HCT116 (cell line): ENCODE results near the gene RIPPLY2. TPM values are rescaled to one million over a fixed set of nuclear protein-coding genes. Genes with fewer than 3 reads are reported as not detected.

Source experiments
- ATAC-seq: fragments of 200-7000 bp; cut with Tn5 transposase; 2 replicates; pipeline ENCODE4 v1.9.1; 2020; ENCODE audit warnings: mild to moderate bottlenecking, moderate library complexity
- BruUV-seq: library from RNA; stranded (reverse); fragments of 400-500 nt; replicated peaks from 2 replicates; lab custom pipeline; 2021; lab: Mats Ljungman, UMichigan
- CTCF ChIA-PET: fragments of 300-600 bp; sonication (Branson Sonifier 250); formaldehyde crosslinking; loops from one replicate; lab custom pipeline; 2021; ENCODE audit warnings: antibody characterized with exemption; lab: Charles Lee
- POLR2A ChIA-PET: fragments of 300-600, 350-600 bp; sonication (Branson Sonifier 250); formaldehyde crosslinking; loops from one replicate; lab custom pipeline; 2021; ENCODE audit warnings: antibody characterized with exemption; lab: Charles Lee
- RAD21 ChIA-PET, 2 experiments: fragments of 300-600 bp; sonication (Branson Sonifier 250); formaldehyde crosslinking; loops; one replicate each; lab custom pipeline; 2023; ENCODE audit warnings: low total read pairs in 2 of 2; ENCODE audit not compliant: uncharacterized antibody in 2 of 2, unreplicated experiment in 2 of 2, low non-redundant PET in 1 of 2; lab: Charles Lee
- DNase-seq: peaks from one replicate; pipeline ENCODE4 v3.0.0-alpha.2; 2010; ENCODE audit warnings: low read depth, low spot score
- H2AFZ ChIP-seq: fragments of 200-600 bp; shearing (Covaris generic), sonication (generic); 2 replicates; pipeline ENCODE4 v1.6.1; 2017; ENCODE audit warnings: low read depth, mixed run types, mixed read lengths, antibody characterized with exemption, low read length; ENCODE audit not compliant: poor library complexity, severe bottlenecking
- H3K27ac ChIP-seq: 2 replicates; pipeline ENCODE4 v1.5.1; 2012; ENCODE audit warnings: low read depth, low read length
- H3K27me3 ChIP-seq: fragments of 200-600 bp; sonication (generic); 2 replicates; pipeline ENCODE4 v1.6.1; 2016; ENCODE audit warnings: mixed run types, low read length, mixed read lengths; ENCODE audit not compliant: insufficient read depth
- H3K36me3 ChIP-seq, 2 experiments: fragments of 200-500 bp in 1 of 2; fragments of 200-600 bp in 1 of 2; sonication (Bioruptor generic) in 1 of 2; sonication (generic) in 1 of 2; 2 replicates each; pipeline versions ENCODE4 v1.5.1 to v1.6.1; 2014 to 2016; ENCODE audit warnings: low read length in 2 of 2, inconsistent platforms in 1 of 2, mixed read lengths in 1 of 2, mixed run types in 1 of 2; ENCODE audit not compliant: insufficient read depth in 2 of 2, control insufficient read depth in 1 of 2
- H3K4me1 ChIP-seq, 2 experiments: fragments of 200-600 bp in 1 of 2; sonication (generic) in 1 of 2; 2 replicates each; pipeline versions ENCODE4 v1.5.1 to v1.6.1; 2012 to 2017; ENCODE audit warnings: low read length in 2 of 2, inconsistent platforms in 1 of 2, mild to moderate bottlenecking in 1 of 2, mixed read lengths in 1 of 2, mixed run types in 1 of 2, moderate library complexity in 1 of 2; ENCODE audit not compliant: insufficient read depth in 2 of 2, control insufficient read depth in 1 of 2
- H3K4me2 ChIP-seq: fragments of 200-600 bp; sonication (generic); 2 replicates; pipeline ENCODE4 v1.6.1; 2017; ENCODE audit warnings: mixed run types, low read length, mixed read lengths
- H3K4me3 ChIP-seq, 2 experiments: fragments of 200-600 bp in 1 of 2; sonication (generic) in 1 of 2; replicated peaks in 1 of 2; 2 replicates each; pipeline ENCODE4 v1.5.1; 2011 to 2016; ENCODE audit warnings: low read length in 2 of 2, control low read depth in 1 of 2, low read depth in 1 of 2, mild to moderate bottlenecking in 1 of 2, mixed read lengths in 1 of 2, mixed run types in 1 of 2
- H3K79me2 ChIP-seq: fragments of 200-600 bp; sonication (generic); 2 replicates; pipeline ENCODE4 v1.6.1; 2017; ENCODE audit warnings: mild to moderate bottlenecking, mixed run types, low read length, moderate library complexity, mixed read lengths; ENCODE audit not compliant: insufficient read depth
- H3K9ac ChIP-seq: fragments of 200-600 bp; sonication (generic); 2 replicates; pipeline ENCODE4 v1.6.1; 2016; ENCODE audit warnings: low read length, mixed read lengths
- H3K9me2 ChIP-seq: fragments of 200-600 bp; sonication (generic), shearing (Covaris generic); 2 replicates; pipeline ENCODE4 v1.6.1; 2017; ENCODE audit warnings: mixed run types, mild to moderate bottlenecking, moderate library complexity; ENCODE audit not compliant: insufficient read depth
- H3K9me3 ChIP-seq, 2 experiments: fragments of 200-500 bp in 1 of 2; fragments of 200-600 bp in 1 of 2; sonication (Bioruptor generic) in 1 of 2; sonication (generic) in 1 of 2; 2 replicates each; pipeline ENCODE4 v1.6.1; 2014 to 2017; ENCODE audit warnings: low read length in 2 of 2, mixed read lengths in 2 of 2, inconsistent platforms in 1 of 2, low read depth in 1 of 2, mild to moderate bottlenecking in 1 of 2, mixed run types in 1 of 2, moderate library complexity in 1 of 2; ENCODE audit not compliant: control insufficient read depth in 1 of 2, insufficient read depth in 1 of 2
- H4K20me1 ChIP-seq: fragments of 200-600 bp; sonication (generic), shearing (Covaris generic); 2 replicates; pipeline ENCODE4 v1.6.1; 2017; ENCODE audit warnings: mixed run types, mild to moderate bottlenecking, moderate library complexity; ENCODE audit not compliant: insufficient read depth
- CEBPB ChIP-seq: IDR thresholded peaks from 2 replicates; pipeline ENCODE4 v1.6.1; 2012; ENCODE audit warnings: low read depth
- EZH2phosphoT487 ChIP-seq: fragments of 200-600 bp; IDR thresholded peaks from 2 replicates; pipeline ENCODE4 v1.6.1; 2018; ENCODE audit warnings: antibody characterized with exemption, borderline replicate concordance
- POLR2A ChIP-seq: IDR thresholded peaks from 2 replicates; pipeline ENCODE4 v1.7.0; 2011; ENCODE audit warnings: borderline replicate concordance; ENCODE audit not compliant: insufficient read depth, insufficient read length; ENCODE audit errors: extremely low read depth
- TCF7L2 ChIP-seq: IDR thresholded peaks from 2 replicates; pipeline ENCODE4 v1.7.0; 2011; ENCODE audit warnings: borderline replicate concordance, inconsistent platforms; ENCODE audit not compliant: insufficient read depth, insufficient read length; ENCODE audit errors: extremely low read depth
- intact Hi-C: fragments of 100-400 bp; cut with micrococcal nuclease; formaldehyde crosslinking; loops from 2 replicates; pipeline ENCODE4 v1.10.0; 2022
- total RNA-seq: library from RNA; stranded (reverse); gene quantifications from one replicate; pipeline ENCODE4 v1.2.1, GENCODE V29; 2021; ENCODE audit not compliant: unreplicated experiment
- TF ChIP-seq, protein P1 (sequence below): IDR thresholded peaks from 2 replicates; pipeline ENCODE4 v1.6.1; 2012; ENCODE audit warnings: low read depth

Gene RIPPLY2
- total RNA-seq, 1 experiment from 2014 or later, result not detected

DNA sequence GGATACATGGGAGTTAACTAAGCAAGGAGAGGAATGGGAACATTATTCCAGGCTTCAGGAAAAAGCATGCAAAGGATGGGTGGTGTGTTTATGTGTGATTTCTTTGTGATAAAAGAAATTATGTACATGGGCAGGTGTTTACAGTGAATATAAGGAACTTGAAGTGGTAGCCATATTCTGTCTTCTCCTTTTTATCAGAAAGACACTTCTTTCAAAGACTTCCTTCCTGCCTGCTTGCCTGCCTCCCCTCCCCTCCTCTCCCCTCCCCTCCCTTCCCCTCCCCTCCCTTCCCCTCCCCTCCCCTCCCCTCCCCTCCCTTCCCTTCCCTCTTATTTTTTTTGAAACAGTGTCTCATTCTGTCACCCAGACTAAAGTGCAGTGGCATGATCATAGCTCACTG, 20.7 kb downstream of the RIPPLY2 start:
- peaks cover 0 to under 1% of the 10 kb centered on the region in 2 experiments; a peak in 1 of 4 replicates for H3K4me1 ChIP-seq
- H3K79me2 ChIP-seq, result peaks cover 6% of the 10 kb centered on the region; the same call in 1 of the 2 replicates
- CTCF ChIA-PET, result no interaction called here
- H3K36me3 ChIP-seq, result no peaks in the 10 kb centered on the region
- no peak overlapping the region for H3K4me2 ChIP-seq
- POLR2A ChIA-PET, result no interaction called here
- intact Hi-C loops, result no loop called here
- no peaks in the 10 kb centered on the region for H4K20me1 ChIP-seq
- H3K9ac ChIP-seq, result no peak overlapping the region
- no peak overlapping the region for H3K27ac ChIP-seq
- no peak overlapping the region for H2AFZ ChIP-seq
- H3K27me3 ChIP-seq, result no peaks in the 10 kb centered on the region
- no peak overlapping the region for H3K4me3 ChIP-seq
- no peak for TF ChIP-seq CEBPB
- TF ChIP-seq, protein P1, sequence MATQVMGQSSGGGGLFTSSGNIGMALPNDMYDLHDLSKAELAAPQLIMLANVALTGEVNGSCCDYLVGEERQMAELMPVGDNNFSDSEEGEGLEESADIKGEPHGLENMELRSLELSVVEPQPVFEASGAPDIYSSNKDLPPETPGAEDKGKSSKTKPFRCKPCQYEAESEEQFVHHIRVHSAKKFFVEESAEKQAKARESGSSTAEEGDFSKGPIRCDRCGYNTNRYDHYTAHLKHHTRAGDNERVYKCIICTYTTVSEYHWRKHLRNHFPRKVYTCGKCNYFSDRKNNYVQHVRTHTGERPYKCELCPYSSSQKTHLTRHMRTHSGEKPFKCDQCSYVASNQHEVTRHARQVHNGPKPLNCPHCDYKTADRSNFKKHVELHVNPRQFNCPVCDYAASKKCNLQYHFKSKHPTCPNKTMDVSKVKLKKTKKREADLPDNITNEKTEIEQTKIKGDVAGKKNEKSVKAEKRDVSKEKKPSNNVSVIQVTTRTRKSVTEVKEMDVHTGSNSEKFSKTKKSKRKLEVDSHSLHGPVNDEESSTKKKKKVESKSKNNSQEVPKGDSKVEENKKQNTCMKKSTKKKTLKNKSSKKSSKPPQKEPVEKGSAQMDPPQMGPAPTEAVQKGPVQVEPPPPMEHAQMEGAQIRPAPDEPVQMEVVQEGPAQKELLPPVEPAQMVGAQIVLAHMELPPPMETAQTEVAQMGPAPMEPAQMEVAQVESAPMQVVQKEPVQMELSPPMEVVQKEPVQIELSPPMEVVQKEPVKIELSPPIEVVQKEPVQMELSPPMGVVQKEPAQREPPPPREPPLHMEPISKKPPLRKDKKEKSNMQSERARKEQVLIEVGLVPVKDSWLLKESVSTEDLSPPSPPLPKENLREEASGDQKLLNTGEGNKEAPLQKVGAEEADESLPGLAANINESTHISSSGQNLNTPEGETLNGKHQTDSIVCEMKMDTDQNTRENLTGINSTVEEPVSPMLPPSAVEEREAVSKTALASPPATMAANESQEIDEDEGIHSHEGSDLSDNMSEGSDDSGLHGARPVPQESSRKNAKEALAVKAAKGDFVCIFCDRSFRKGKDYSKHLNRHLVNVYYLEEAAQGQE, result no peak
- BruUV-seq, result no TSS peak
- RAD21 ChIA-PET, result no interaction called here
- H3K9me2 ChIP-seq, result no peaks in the 10 kb centered on the region
- no peak for DNase-seq
- ATAC-seq, result no peak
- no peaks in the 10 kb centered on the region for H3K9me3 ChIP-seq

DNA sequence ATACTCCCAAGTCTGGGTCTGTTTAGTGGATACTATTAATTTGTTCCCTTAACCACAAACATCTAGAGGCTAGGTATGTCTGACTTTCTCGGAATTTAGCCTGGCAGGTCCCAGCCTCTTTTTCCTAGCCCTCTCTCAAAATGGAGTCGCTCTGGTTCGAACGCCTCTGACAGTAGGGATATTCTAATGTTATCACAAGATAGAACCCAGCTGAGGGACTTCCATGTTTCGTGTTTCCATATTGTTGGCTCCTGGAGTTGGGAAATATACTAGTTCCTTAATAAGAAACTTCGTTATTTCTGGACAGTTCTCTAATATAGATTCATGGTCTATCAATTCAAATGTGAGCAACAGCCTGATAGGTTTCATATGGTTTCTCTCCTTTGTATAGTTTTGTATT, 22.7 kb downstream of the RIPPLY2 start:
- ChIA-PET POLR2A (no interaction called here), CTCF (no interaction called here)
- Histone ChIP-seq H2AFZ (no peak overlapping the region), H3K27ac (no peak overlapping the region), H3K36me3 (no peaks in the 10 kb centered on the region), H3K9ac (no peak overlapping the region), H3K9me3 (no peaks in the 10 kb centered on the region), H3K9me2 (no peaks in the 10 kb centered on the region), H3K79me2 (peaks cover 14% of the 10 kb centered on the region)
- DNase-seq, result no peak
- no TSS peak for BruUV-seq
- no peak for ATAC-seq
- TF ChIP-seq POLR2A (no peak), EZH2phosphoT487 (no peak), TCF7L2 (no peak)
- TF ChIP-seq, all 23 proteins: peak for 0
- Histone ChIP-seq H3K27me3 (no peaks in the 10 kb centered on the region), H4K20me1 (no peaks in the 10 kb centered on the region), H3K4me1 (no peaks in the 10 kb centered on the region), H3K4me2 (no peak overlapping the region), H3K4me3 (no peak overlapping the region)
- intact Hi-C loops, result no loop called here
- RAD21 ChIA-PET, result no interaction called here
